Heart left ventricle (tissue), 16 donors: ENCODE measurements around the gene PTPRN2. TPM values are rescaled to one million over a fixed set of nuclear protein-coding genes. Genes with fewer than 3 reads are reported as not detected.

Experiments
- ATAC-seq, 4 donors: fragments of 200-7000 bp; cut with Tn5 transposase; one replicate each; pipeline ENCODE4 v1.9.1; 2020 to 2022; ENCODE audit warnings: moderate library complexity in 4 of 4, mild to moderate bottlenecking in 3 of 4, moderate number of reproducible peaks in 1 of 4
- DNase-seq, 5 donors: peaks; one replicate each; pipeline ENCODE4 v3.0.0-alpha.2; 2020
- H3K27ac ChIP-seq, 12 donors: fragments of 200-600 bp; sonication (generic) in 4 of 12; one replicate each; pipeline versions ENCODE4 v1.5.0 to v1.8.0; 2016 to 2022; ENCODE audit warnings: mild to moderate bottlenecking in 2 of 12
- H3K27me3 ChIP-seq, 9 donors: fragments of 200-600 bp; sonication (generic) in 2 of 9; one replicate each; pipeline versions ENCODE4 v1.5.1 to v1.8.0; 2016 to 2022; ENCODE audit warnings: mild to moderate bottlenecking in 3 of 9
- H3K36me3 ChIP-seq, 9 donors: fragments of 200-600 bp; sonication (generic) in 2 of 9; one replicate each; pipeline versions ENCODE4 v1.5.0 to v1.8.0; 2018 to 2022; ENCODE audit warnings: mild to moderate bottlenecking in 2 of 9
- H3K4me1 ChIP-seq, 12 donors: fragments of 200-600 bp; sonication (generic) in 4 of 12; one replicate each; pipeline versions ENCODE4 v1.5.0 to v1.8.0; 2016 to 2022; ENCODE audit warnings: mild to moderate bottlenecking in 3 of 12
- H3K4me3 ChIP-seq, 12 donors: fragments of 200-600 bp; sonication (generic) in 4 of 12; one replicate each; pipeline versions ENCODE4 v1.5.0 to v1.8.0; 2017 to 2022; ENCODE audit warnings: mild to moderate bottlenecking in 9 of 12, moderate library complexity in 4 of 12
- H3K9me3 ChIP-seq, 12 donors: fragments of 200-600 bp; sonication (generic) in 4 of 12; one replicate each; pipeline versions ENCODE4 v1.5.0 to v1.8.0; 2016 to 2022; ENCODE audit warnings: mild to moderate bottlenecking in 1 of 12
- POLR2A ChIP-seq, 2 donors: fragments of 450-650 bp; IDR thresholded peaks; one replicate each; pipeline ENCODE4 v1.6.1; 2017; ENCODE audit warnings: antibody characterized with exemption in 2 of 2, mild to moderate bottlenecking in 2 of 2, moderate library complexity in 2 of 2
- WGBS, 4 donors: extraction: QIAGEN DNeasy Blood & Tissue Kit in 2 of 4; methylation state at CpG; one replicate each; pipeline versions ENCODE4 v1.1.5 to v1.1.7; 2013 to 2018; 5-methylcytosine and 5-hydroxymethylcytosine counted together
- intact Hi-C, 10 donors: fragments of 100-400 bp; cut with DNase I; formaldehyde crosslinking; loops; one replicate each; pipeline versions ENCODE4 v1.11.1 to v1.14.2; 2022
- polyA plus RNA-seq, 2 donors: library from polyadenylated mRNA; stranded (reverse); fragments of 200-250 nt; gene quantifications; one replicate each; pipeline ENCODE4 v1.2.3, GENCODE V29; 2013
- total RNA-seq, 9 donors: library from RNA; depleted of rRNA in 2 of 9; stranded (reverse); fragments of >200 nt in 2 of 9; fragmentation: NEBNext Ultra II Directional in 3 of 9; extraction: Animal tissue kit (Norgen Biotek cat#: 25700) in 3 of 9; gene quantifications; one replicate each; pipeline versions ENCODE4 v1.1.0 to v1.2.4, GENCODE V29; 2016 to 2023
- TF ChIP-seq, protein P1 (sequence below), 12 donors: fragments of 200-600 bp; sonication (generic) in 4 of 12; IDR thresholded peaks; one replicate each; pipeline versions ENCODE4 v1.5.0 to v1.8.0; 2018 to 2022; ENCODE audit warnings: antibody characterized with exemption in 12 of 12, mild to moderate bottlenecking in 5 of 12
- donor health status: ischemic (EF 13 %, LVEDD 7.1; RV severe dilation, severe dysfunction).
- donor health status: healthy with polysubstance abuse.
- donor health status: DM: no; HTN: yes; CAD: no.
- donor health status: DM: no; HTN: no; CAD: no.
- donor health status: ischemic (EF 25% LVEDD 6.9; RV normal size, moderate dysfunction).
- donor health status: ischemic (EF 25% LVEDD 5.7; RV mildly dilated, moderate dysfunction).
- donor health status: healthy.
- donor health status: DM: yes; HTN: yes; CAD: no.
- donor health status: ischemic (EF 35%, LVEDD 5.7; RV mildly dilated, moderate dysfunction).
- donor health status: nonischemic (EF 11% LVEDD 7.7; RV severe dilation, severe dysfunction).
- donor health status: DM: yes; HTN: yes; CAD: no.
- donor health status: PGD.
- donor health status: ischemic (EF 29% LVEDD 5.4; RV normal size, mild dysfunction).
- donor health status: nonischemic (EF 23%, LVEDD 6.1; RV moderate dilation, normal function).

PTPRN2 gene
- total and polyA plus RNA-seq, 11 donors = 0.61 to 2.3 (median 1.3) TPM

- no peak for TF ChIP-seq POLR2A (IDR thresholded peaks at IDR 0.05)
- TF ChIP-seq, protein P1, sequence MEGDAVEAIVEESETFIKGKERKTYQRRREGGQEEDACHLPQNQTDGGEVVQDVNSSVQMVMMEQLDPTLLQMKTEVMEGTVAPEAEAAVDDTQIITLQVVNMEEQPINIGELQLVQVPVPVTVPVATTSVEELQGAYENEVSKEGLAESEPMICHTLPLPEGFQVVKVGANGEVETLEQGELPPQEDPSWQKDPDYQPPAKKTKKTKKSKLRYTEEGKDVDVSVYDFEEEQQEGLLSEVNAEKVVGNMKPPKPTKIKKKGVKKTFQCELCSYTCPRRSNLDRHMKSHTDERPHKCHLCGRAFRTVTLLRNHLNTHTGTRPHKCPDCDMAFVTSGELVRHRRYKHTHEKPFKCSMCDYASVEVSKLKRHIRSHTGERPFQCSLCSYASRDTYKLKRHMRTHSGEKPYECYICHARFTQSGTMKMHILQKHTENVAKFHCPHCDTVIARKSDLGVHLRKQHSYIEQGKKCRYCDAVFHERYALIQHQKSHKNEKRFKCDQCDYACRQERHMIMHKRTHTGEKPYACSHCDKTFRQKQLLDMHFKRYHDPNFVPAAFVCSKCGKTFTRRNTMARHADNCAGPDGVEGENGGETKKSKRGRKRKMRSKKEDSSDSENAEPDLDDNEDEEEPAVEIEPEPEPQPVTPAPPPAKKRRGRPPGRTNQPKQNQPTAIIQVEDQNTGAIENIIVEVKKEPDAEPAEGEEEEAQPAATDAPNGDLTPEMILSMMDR (IDR thresholded peaks at IDR 0.05) = no peak
- H3K9me3 ChIP-seq = peaks cover 0 to 7% (median 0%) of the 10 kb centered on the region in 12 donors
- DNase-seq (no peak), ATAC-seq (no peak)
- H3K36me3 ChIP-seq = no peaks in the 10 kb centered on the region
- H3K4me3 ChIP-seq = no peak overlapping the region
- intact Hi-C loops = no loop called here
- no peak overlapping the region for H3K27ac ChIP-seq
- no peaks in the 10 kb centered on the region for H3K4me1 ChIP-seq
- WGBS, 4 donors = 74 to 83% (median 77%) methylated on average over 14 of the region's 14 CpGs
- H3K27me3 ChIP-seq = peaks cover 0 to 25% (median 3%) of the 10 kb centered on the region in 9 donors
These were observed 593.3 kb downstream of the PTPRN2 start for GRCh38 chr7:157994319-157994718.

- H3K4me1 ChIP-seq = no peaks in the 10 kb centered on the region
- H3K27ac ChIP-seq = no peak overlapping the region
- no peak overlapping the region for H3K4me3 ChIP-seq
- TF ChIP-seq POLR2A (IDR thresholded peaks at IDR 0.05) = no peak
- TF ChIP-seq, protein P1 (IDR thresholded peaks at IDR 0.05) = no peak
- DNase-seq (no peak), ATAC-seq (no peak)
- 73 to 78% (median 76%) methylated on average over 18 of the region's 18 CpGs for WGBS, 4 donors
- no peaks in the 10 kb centered on the region for H3K36me3 ChIP-seq
- peaks cover 0 to 25% (median 3%) of the 10 kb centered on the region in 9 donors for H3K27me3 ChIP-seq
- intact Hi-C loops = no loop called here
- peaks cover 0 to 7% (median 0%) of the 10 kb centered on the region in 12 donors for H3K9me3 ChIP-seq
These were observed 594.1 kb downstream of the PTPRN2 start for GRCh38 chr7:157993406-157994105.

GRCh38 chr7:157992511-157993160 is 595.0 kb downstream of the PTPRN2 start:
- intact Hi-C loops = no loop called here
- H3K4me3 ChIP-seq = no peak overlapping the region
- WGBS, 4 donors = 78 to 92% (median 87%) methylated on average over 16 to 17 of the region's 17 CpGs
- no peaks in the 10 kb centered on the region for H3K4me1 ChIP-seq
- ATAC-seq (no peak), DNase-seq (no peak)
- no peak for TF ChIP-seq POLR2A (IDR thresholded peaks at IDR 0.05)
- TF ChIP-seq, protein P1 (IDR thresholded peaks at IDR 0.05) = no peak
- H3K9me3 ChIP-seq = peaks cover 0 to 7% (median 0%) of the 10 kb centered on the region in 12 donors
- no peak overlapping the region for H3K27ac ChIP-seq
- H3K27me3 ChIP-seq = peaks cover 0 to 25% (median 3%) of the 10 kb centered on the region in 9 donors
- no peaks in the 10 kb centered on the region for H3K36me3 ChIP-seq

- H3K36me3 ChIP-seq = no peaks in the 10 kb centered on the region
- ATAC-seq (no peak), DNase-seq (no peak)
- H3K27ac ChIP-seq = no peak overlapping the region
- H3K9me3 ChIP-seq = peaks cover 0 to 7% (median 0%) of the 10 kb centered on the region in 12 donors
- no peaks in the 10 kb centered on the region for H3K4me1 ChIP-seq
- peaks cover 0 to 19% (median 0%) of the 10 kb centered on the region in 9 donors for H3K27me3 ChIP-seq
- TF ChIP-seq, protein P1 (IDR thresholded peaks at IDR 0.05) = no peak
- TF ChIP-seq POLR2A (IDR thresholded peaks at IDR 0.05) = no peak
- WGBS, 4 donors = 77 to 87% (median 83%) methylated on average over 7 to 11 of the region's 11 CpGs
- intact Hi-C loops = no loop called here
- H3K4me3 ChIP-seq = no peak overlapping the region
These were observed 595.9 kb downstream of the PTPRN2 start for GRCh38 chr7:157991761-157992160.
